Neutrophil (primary cell): ENCODE measurements around the gene NEK2.
"Not testable (repeated sequence)": the region's sequence is repeated elsewhere in the genome, so short reads cannot be mapped to it uniquely, and the experiment has no call there.

ENCODE experiments used
- H3K27ac ChIP-seq: fragments of 200-600 bp; sonication (generic); 2 replicates; pipeline ENCODE4 v1.5.1; 2016; ENCODE audit warnings: mild to moderate bottlenecking, moderate library complexity
- H3K27me3 ChIP-seq: fragments of 200-600 bp; sonication (generic); 2 replicates; pipeline ENCODE4 v1.6.0; 2016; ENCODE audit warnings: mild to moderate bottlenecking
- H3K36me3 ChIP-seq: fragments of 200-600 bp; sonication (generic); 2 replicates; pipeline ENCODE4 v1.5.1; 2017
- H3K4me1 ChIP-seq, 2 experiments: fragments of 200-600 bp in 1 of 2; sonication (generic) in 1 of 2; 1 replicate in 1 of 2; 2 replicates in 1 of 2; pipeline versions ENCODE4 v1.5.1 to v1.6.1; 2013 to 2016; ENCODE audit warnings: low read depth in 1 of 2, low read length in 1 of 2, mild to moderate bottlenecking in 1 of 2, moderate library complexity in 1 of 2; ENCODE audit not compliant: control insufficient read depth in 1 of 2, insufficient read depth in 1 of 2
- H3K4me3 ChIP-seq, 2 experiments: fragments of 200-600 bp in 1 of 2; sonication (generic) in 1 of 2; 1 replicate in 1 of 2; 2 replicates in 1 of 2; pipeline ENCODE4 v1.5.1; 2013 to 2016; ENCODE audit warnings: low read depth in 1 of 2, low read length in 1 of 2, mild to moderate bottlenecking in 1 of 2, moderate library complexity in 1 of 2
- H3K9me3 ChIP-seq: fragments of 200-600 bp; sonication (generic); 2 replicates; pipeline ENCODE4 v1.5.1; 2016
- TF ChIP-seq, protein P1 (sequence below): fragments of 200-600 bp; sonication (generic); IDR thresholded peaks from 2 replicates; pipeline ENCODE4 v1.5.1; 2016; ENCODE audit warnings: antibody characterized with exemption

Gene NEK2

GRCh38 chr1:211647711-211648121 lies 27.7 kb downstream of the NEK2 start:
- TF ChIP-seq, protein P1, sequence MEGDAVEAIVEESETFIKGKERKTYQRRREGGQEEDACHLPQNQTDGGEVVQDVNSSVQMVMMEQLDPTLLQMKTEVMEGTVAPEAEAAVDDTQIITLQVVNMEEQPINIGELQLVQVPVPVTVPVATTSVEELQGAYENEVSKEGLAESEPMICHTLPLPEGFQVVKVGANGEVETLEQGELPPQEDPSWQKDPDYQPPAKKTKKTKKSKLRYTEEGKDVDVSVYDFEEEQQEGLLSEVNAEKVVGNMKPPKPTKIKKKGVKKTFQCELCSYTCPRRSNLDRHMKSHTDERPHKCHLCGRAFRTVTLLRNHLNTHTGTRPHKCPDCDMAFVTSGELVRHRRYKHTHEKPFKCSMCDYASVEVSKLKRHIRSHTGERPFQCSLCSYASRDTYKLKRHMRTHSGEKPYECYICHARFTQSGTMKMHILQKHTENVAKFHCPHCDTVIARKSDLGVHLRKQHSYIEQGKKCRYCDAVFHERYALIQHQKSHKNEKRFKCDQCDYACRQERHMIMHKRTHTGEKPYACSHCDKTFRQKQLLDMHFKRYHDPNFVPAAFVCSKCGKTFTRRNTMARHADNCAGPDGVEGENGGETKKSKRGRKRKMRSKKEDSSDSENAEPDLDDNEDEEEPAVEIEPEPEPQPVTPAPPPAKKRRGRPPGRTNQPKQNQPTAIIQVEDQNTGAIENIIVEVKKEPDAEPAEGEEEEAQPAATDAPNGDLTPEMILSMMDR, result no peak
- no peak overlapping the region for H3K27ac ChIP-seq
- no peaks in the 10 kb centered on the region for H3K4me1 ChIP-seq
- H3K27me3 ChIP-seq, result peaks cover 13% of the 10 kb centered on the region
- H3K9me3 ChIP-seq, result no peaks in the 10 kb centered on the region
- no peaks in the 10 kb centered on the region for H3K36me3 ChIP-seq
- no peak overlapping the region for H3K4me3 ChIP-seq

GRCh38 chr1:211646566-211646965 lies 28.9 kb downstream of the NEK2 start:
- Histone ChIP-seq H3K27me3 (peaks cover 13% of the 10 kb centered on the region), H3K4me1 (no peaks in the 10 kb centered on the region), H3K4me3 (no peak overlapping the region), H3K36me3 (no peaks in the 10 kb centered on the region), H3K9me3 (no peaks in the 10 kb centered on the region), H3K27ac (no peak overlapping the region)
- TF ChIP-seq, protein P1, result no peak

DNA sequence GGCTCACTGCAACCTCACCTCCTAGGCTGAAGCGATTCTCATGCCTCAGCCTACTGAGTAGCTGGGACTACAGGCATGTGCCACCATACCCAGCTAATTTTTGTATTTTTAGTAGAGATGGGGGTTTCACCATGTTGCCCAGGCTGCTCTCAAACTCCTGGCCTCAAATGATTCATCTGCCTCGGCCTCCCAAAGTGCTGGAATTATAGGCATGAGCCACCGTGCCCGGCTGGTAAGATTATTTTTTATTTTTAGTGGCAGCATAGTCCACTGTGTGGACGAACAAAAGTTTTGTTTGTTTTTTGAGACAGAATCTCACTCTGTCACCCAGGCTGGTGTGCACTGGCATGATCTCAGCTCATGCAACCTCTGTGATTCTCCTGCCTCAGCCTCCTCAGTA lies 29.8 kb downstream of the NEK2 start:
- peaks cover 13% of the 10 kb centered on the region for H3K27me3 ChIP-seq
- H3K9me3 ChIP-seq, H3K4me3 ChIP-seq, H3K36me3 ChIP-seq, H3K27ac ChIP-seq, H3K4me1 ChIP-seq: not testable (repeated sequence)

DNA sequence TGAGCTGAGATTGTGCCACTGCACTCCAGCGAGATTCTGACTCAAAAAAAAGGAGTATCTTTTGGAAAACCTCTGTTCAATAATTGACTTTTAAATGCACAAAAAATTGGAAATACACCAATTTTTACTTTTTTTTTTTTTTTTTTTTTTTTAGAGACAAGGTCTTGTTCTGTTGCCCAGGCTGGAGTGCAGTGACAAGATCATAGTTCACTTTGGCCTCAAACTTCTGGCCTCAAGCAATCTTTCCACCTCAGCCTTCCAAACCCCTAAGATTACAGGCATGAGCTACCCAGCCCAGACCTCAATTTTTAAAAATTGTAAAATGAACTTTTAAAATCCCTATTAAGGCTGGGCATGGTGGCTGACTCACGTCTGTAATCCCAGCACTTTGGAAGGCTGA lies 30.8 kb downstream of the NEK2 start:
- Histone ChIP-seq H3K9me3 (no peaks in the 10 kb centered on the region), H3K27me3 (peaks cover 20% of the 10 kb centered on the region), H3K4me1 (no peaks in the 10 kb centered on the region), H3K4me3 (no peak overlapping the region), H3K36me3 (no peaks in the 10 kb centered on the region), H3K27ac (no peak overlapping the region)
- TF ChIP-seq, protein P1, result no peak

DNA sequence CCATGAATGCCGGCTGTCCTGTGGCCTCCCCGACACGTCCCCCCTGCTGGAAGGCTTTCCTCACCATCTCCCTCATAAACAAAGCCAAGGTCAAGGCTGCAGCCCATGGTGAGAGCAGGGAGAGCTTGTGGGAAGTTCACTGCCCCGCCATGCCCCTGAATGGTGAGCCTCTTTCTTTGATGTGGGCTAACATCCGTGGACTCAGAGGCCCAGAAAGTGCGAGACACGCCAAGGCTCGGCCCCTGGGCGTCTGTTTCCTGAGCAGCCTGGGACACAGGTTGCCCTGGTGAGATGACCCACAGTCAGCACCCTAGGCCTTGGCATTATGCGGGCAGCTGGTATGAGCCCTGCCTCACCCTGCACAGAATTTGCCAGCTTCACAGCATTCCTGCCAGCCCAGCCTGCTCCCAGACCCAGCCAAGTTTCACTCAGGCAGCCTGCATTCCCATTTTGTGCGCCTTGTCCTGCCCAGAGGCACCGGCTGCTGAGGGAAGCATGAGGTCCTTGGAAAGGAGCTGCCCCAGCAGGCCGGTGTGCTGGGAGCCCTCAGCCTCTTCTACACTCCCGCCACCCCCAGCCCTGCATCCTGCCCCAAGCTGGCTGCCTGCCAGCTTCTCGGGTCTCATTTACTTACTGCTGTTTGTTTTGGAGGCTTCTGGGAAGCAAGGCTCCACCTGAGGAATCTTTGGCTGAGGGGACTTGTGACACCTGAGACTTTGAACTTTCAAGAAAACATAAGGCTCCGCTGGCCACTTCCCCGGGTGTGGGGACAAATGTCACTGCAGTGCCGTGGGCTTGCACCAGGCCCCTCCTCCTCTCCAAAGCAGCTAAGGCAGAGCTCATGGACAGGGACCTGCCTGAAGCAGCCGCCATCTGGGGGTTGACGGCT lies 31.9 kb downstream of the NEK2 start:
- TF ChIP-seq, protein P1, result no peak
- Histone ChIP-seq H3K4me1 (no peaks in the 10 kb centered on the region), H3K9me3 (no peaks in the 10 kb centered on the region), H3K4me3 (no peak overlapping the region), H3K27ac (no peak overlapping the region), H3K36me3 (no peaks in the 10 kb centered on the region), H3K27me3 (peaks cover 20% of the 10 kb centered on the region)

GRCh38 chr1:211642870-211643269 lies 32.6 kb downstream of the NEK2 start:
- H3K27me3 ChIP-seq, result peaks cover 20% of the 10 kb centered on the region
- no peaks in the 10 kb centered on the region for H3K4me1 ChIP-seq
- no peaks in the 10 kb centered on the region for H3K36me3 ChIP-seq
- no peak overlapping the region for H3K27ac ChIP-seq
- no peaks in the 10 kb centered on the region for H3K9me3 ChIP-seq
- no peak overlapping the region for H3K4me3 ChIP-seq
- TF ChIP-seq, protein P1, result no peak
